Hippocampal formation (tissue), 2 donors: ENCODE data around the gene DCAKD.

ENCODE experiments used
- DNase-seq, 2 donors: peaks; one replicate each; lab custom pipeline; 2025; lab: John Stamatoyannopoulos, UW

Gene DCAKD

GRCh38 chr17:45051060-45051719 is at the start of gene DCAKD:
DCAKD (minus strand) TSS chr17:45051632; CDS start chr17:45034885, 16,747 bp downstream.
- DNase-seq: peak; percentile 87 to 90

GRCh38 chr17:45098869-45099616 is 47.6 kb upstream of the DCAKD start:
- DNase-seq: peak; percentile 55 to 60

- no peak for DNase-seq
Observed at GRCh38 chr17:45098081-45098868, 46.8 kb upstream of the DCAKD start.

- no peak for DNase-seq
Observed at GRCh38 chr17:45096926-45097325, 45.5 kb upstream of the DCAKD start.

GRCh38 chr17:45096141-45096540 is 44.7 kb upstream of the DCAKD start:
- DNase-seq: no peak

- no peak for DNase-seq
Observed at GRCh38 chr17:45093444-45094110, 42.1 kb upstream of the DCAKD start.

- peak; percentile 92 to 96 for DNase-seq
Observed at GRCh38 chr17:45092911-45093430, 41.5 kb upstream of the DCAKD start.

- no peak for DNase-seq
Observed at GRCh38 chr17:45091778-45092425, 40.5 kb upstream of the DCAKD start.

GRCh38 chr17:45090711-45091110 is 39.3 kb upstream of the DCAKD start:
- no peak for DNase-seq

- no peak for DNase-seq
Observed at GRCh38 chr17:45088741-45089140, 37.3 kb upstream of the DCAKD start.

GRCh38 chr17:45087978-45088377 is 36.5 kb upstream of the DCAKD start:
- DNase-seq: no peak

- DNase-seq: no peak
Observed at GRCh38 chr17:45087504-45087975, 36.1 kb upstream of the DCAKD start.

GRCh38 chr17:45086865-45087503 is 35.6 kb upstream of the DCAKD start:
- peak in 1 of 2 donors; percentile 31 for DNase-seq

- no peak for DNase-seq
Observed at GRCh38 chr17:45086391-45086790, 35.0 kb upstream of the DCAKD start.

- DNase-seq: peak in 1 of 2 donors; percentile 28
Observed at GRCh38 chr17:45081047-45081703, 29.7 kb upstream of the DCAKD start.

GRCh38 chr17:45077643-45078042 is 26.2 kb upstream of the DCAKD start:
- no peak for DNase-seq

GRCh38 chr17:45073414-45074070 is 22.1 kb upstream of the DCAKD start:
- peak in 1 of 2 donors; percentile 38 for DNase-seq

- no peak for DNase-seq
Observed at GRCh38 chr17:45070809-45071208, 19.4 kb upstream of the DCAKD start.

- DNase-seq: no peak
Observed at GRCh38 chr17:45070001-45070400, 18.6 kb upstream of the DCAKD start.

GRCh38 chr17:45067637-45068036 is 16.2 kb upstream of the DCAKD start:
- DNase-seq: no peak
